Thyroid gland (tissue), 4 donors: ENCODE measurements around the gene NCKAP5. TPM values are rescaled to one million over a fixed set of nuclear protein-coding genes. Genes with fewer than 3 reads are reported as not detected.

Experiments
- DNase-seq, 2 donors: peaks; one replicate each; pipeline ENCODE4 v3.0.0-alpha.2; 2019
- H3K27ac ChIP-seq, 3 donors: fragments of 200-600 bp; sonication (generic); 1 replicate in 2 of 3; 2 replicates in 1 of 3; pipeline ENCODE4 v1.5.1; 2016 to 2019; ENCODE audit warnings: mild to moderate bottlenecking in 1 of 3, moderate library complexity in 1 of 3
- H3K27me3 ChIP-seq: fragments of 200-600 bp; sonication (generic); one replicate; pipeline ENCODE4 v1.5.1; 2019
- H3K36me3 ChIP-seq, 2 donors: fragments of 200-600 bp; sonication (generic); one replicate each; pipeline ENCODE4 v1.5.1; 2016 to 2019
- H3K4me1 ChIP-seq, 2 donors: fragments of 200-600 bp; sonication (generic); one replicate each; pipeline ENCODE4 v1.5.1; 2017 to 2019
- H3K4me3 ChIP-seq, 3 donors: fragments of 200-600 bp; sonication (generic); replicated peaks in 1 of 3; 1 replicate in 2 of 3; 2 replicates in 1 of 3; pipeline ENCODE4 v1.5.1; 2016; ENCODE audit warnings: mild to moderate bottlenecking in 1 of 3
- H3K9me3 ChIP-seq: fragments of 200-600 bp; sonication (generic); one replicate; pipeline ENCODE4 v1.5.1; 2017
- CTCF ChIP-seq, 6 experiments: fragments of 200-600 bp in 3 of 6; fragments of 450-650 bp in 3 of 6; sonication (generic) in 3 of 6; IDR thresholded peaks; one replicate each; pipeline ENCODE4 v1.5.1; 2016 to 2019; ENCODE audit warnings: antibody characterized with exemption in 6 of 6, mild to moderate bottlenecking in 2 of 6, inconsistent platforms in 1 of 6, moderate library complexity in 1 of 6
- POLR2A ChIP-seq, 2 donors: fragments of 450-650 bp; IDR thresholded peaks; one replicate each; pipeline ENCODE4 v1.6.1; 2017; ENCODE audit warnings: antibody characterized with exemption in 2 of 2, mild to moderate bottlenecking in 2 of 2, moderate library complexity in 1 of 2
- WGBS, 2 donors: methylation state at CpG; one replicate each; pipeline ENCODE4 v1.1.5; 2017; 5-methylcytosine and 5-hydroxymethylcytosine counted together
- intact Hi-C: fragments of 100-400 bp; cut with DNase I; formaldehyde crosslinking; loops from one replicate; pipeline ENCODE4 v1.15.1; 2023
- total RNA-seq, 4 donors: library from RNA; depleted of rRNA; stranded (reverse); fragments of >200 nt; gene quantifications; one replicate each; pipeline ENCODE4 v1.2.3, GENCODE V29; 2016

Gene NCKAP5
- total RNA-seq, 4 donors from 2014 or later, result 0.45 to 1.2 (median 0.76) TPM

DNA sequence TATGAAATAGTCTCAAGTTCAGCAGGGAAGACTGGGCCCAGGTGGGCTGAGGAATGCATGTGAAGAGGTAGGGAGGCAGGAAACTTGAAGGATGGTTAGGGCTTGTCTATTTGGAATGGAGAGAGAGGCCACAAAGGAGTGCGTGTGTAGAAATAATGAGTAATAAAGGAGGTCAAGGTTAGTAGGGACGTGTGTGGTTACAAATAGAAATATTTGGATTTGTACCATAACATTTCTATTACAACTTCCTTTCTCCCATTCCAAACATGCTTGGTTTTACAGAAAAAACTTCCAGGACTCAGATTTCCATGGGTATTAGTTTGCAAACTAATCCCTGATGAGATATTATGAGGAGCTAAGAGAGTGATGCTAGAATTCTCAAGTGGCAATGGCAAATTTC is 280.6 kb downstream of the NCKAP5 start:
- no peak for DNase-seq
- 77 to 79% methylated on average over 2 of the region's 2 CpGs for WGBS, 2 donors
- H3K4me1 ChIP-seq, result no peaks in the 10 kb centered on the region
- H3K27ac ChIP-seq, result no peak overlapping the region
- intact Hi-C loops, result no loop called here
- H3K27me3 ChIP-seq, result no peaks in the 10 kb centered on the region
- H3K9me3 ChIP-seq, result no peaks in the 10 kb centered on the region
- H3K4me3 ChIP-seq, result no peak overlapping the region
- TF ChIP-seq POLR2A (IDR thresholded peaks at IDR 0.05) (no peak), CTCF (IDR thresholded peaks at IDR 0.05) (no peak)
- no peaks in the 10 kb centered on the region for H3K36me3 ChIP-seq

DNA sequence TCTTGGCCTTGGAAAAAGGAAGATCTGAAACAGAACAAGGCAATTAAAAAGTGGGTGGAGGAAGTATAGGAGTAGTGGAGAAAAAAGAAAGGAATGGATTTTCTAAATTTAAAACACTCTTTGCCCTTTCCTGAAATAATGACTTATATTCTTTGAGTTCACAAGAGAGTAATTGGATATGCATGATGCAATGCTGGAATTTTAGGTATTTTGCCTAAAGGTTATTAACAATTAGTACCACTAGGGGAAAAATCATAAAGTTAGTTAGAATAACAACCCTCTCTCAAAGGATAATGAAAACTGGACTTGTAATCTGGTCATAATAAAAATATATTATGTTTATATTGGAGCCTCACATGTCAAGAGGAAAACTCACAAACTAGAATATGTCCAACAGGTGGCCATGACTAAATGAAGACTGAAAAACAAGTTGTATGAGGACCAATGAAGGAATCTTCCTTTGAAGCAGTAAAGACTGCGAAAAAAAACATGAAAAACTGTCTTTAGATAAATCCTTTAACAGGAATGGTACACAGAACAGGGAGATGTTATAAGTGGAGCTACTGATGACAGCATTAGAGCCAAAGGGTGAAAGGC is 281.8 kb downstream of the NCKAP5 start:
- no peaks in the 10 kb centered on the region for H3K36me3 ChIP-seq
- no peak overlapping the region for H3K4me3 ChIP-seq
- no peak for DNase-seq
- intact Hi-C loops, result no loop called here
- no peaks in the 10 kb centered on the region for H3K4me1 ChIP-seq
- no peak overlapping the region for H3K27ac ChIP-seq
- 88 to 98% methylated on average over 1 of the region's 1 CpG for WGBS, 2 donors
- no peaks in the 10 kb centered on the region for H3K27me3 ChIP-seq
- no peaks in the 10 kb centered on the region for H3K9me3 ChIP-seq
- TF ChIP-seq POLR2A (IDR thresholded peaks at IDR 0.05) (no peak), CTCF (IDR thresholded peaks at IDR 0.05) (no peak)

GRCh38 chr2:133273031-133273430 is 295.2 kb downstream of the NCKAP5 start:
- no peak for TF ChIP-seq POLR2A (IDR thresholded peaks at IDR 0.05)
- no peak for TF ChIP-seq CTCF (IDR thresholded peaks at IDR 0.05)
- no peak for DNase-seq
- Histone ChIP-seq H3K36me3 (no peaks in the 10 kb centered on the region), H3K4me1 (no peaks in the 10 kb centered on the region), H3K9me3 (no peaks in the 10 kb centered on the region), H3K4me3 (no peak overlapping the region), H3K27me3 (no peaks in the 10 kb centered on the region), H3K27ac (no peak overlapping the region)
- WGBS, 2 donors, result 69 to 71% methylated on average over 3 of the region's 3 CpGs
- intact Hi-C loops, result no loop called here

- no peak for TF ChIP-seq POLR2A (IDR thresholded peaks at IDR 0.05)
- TF ChIP-seq CTCF (IDR thresholded peaks at IDR 0.05), result no peak
- WGBS, 2 donors, result 60 to 61% methylated on average over 4 of the region's 4 CpGs
- no peak overlapping the region for H3K4me3 ChIP-seq
Observed at GRCh38 chr2:133271105-133271504, 297.2 kb downstream of the NCKAP5 start.

GRCh38 chr2:133270550-133270949 is 297.7 kb downstream of the NCKAP5 start:
- Histone ChIP-seq H3K36me3 (no peaks in the 10 kb centered on the region), H3K9me3 (no peaks in the 10 kb centered on the region), H3K27ac (no peak overlapping the region), H3K27me3 (no peaks in the 10 kb centered on the region), H3K4me1 (peaks cover 0 to 16% of the 10 kb centered on the region in 2 donors), H3K4me3 (no peak overlapping the region)
- WGBS, 2 donors, result 91 to 94% methylated on average over 5 of the region's 5 CpGs
- TF ChIP-seq POLR2A (IDR thresholded peaks at IDR 0.05) (no peak), CTCF (IDR thresholded peaks at IDR 0.05) (no peak)
- intact Hi-C loops, result no loop called here
- DNase-seq, result no peak

More at GRCh38 chr2:133271105-133271504, 297.2 kb downstream of the NCKAP5 start:
- intact Hi-C loops, result no loop called here
- no peaks in the 10 kb centered on the region for H3K9me3 ChIP-seq
- DNase-seq, result no peak
- no peaks in the 10 kb centered on the region for H3K27me3 ChIP-seq
- H3K36me3 ChIP-seq, result no peaks in the 10 kb centered on the region
- peaks cover 0 to 13% of the 10 kb centered on the region in 2 donors for H3K4me1 ChIP-seq
- no peak overlapping the region for H3K27ac ChIP-seq
